Sigmoid colon (tissue), 4 donors: ENCODE data around the gene DGLUCY.

Source experiments
- CTCF ChIP-seq, 4 experiments: fragments of 450-650 bp in 3 of 4; fragments of 200-600 bp in 1 of 4; IDR thresholded peaks; one replicate each; pipeline ENCODE4 v1.5.1; 2016 to 2019; ENCODE audit warnings: antibody characterized with exemption in 4 of 4, mild to moderate bottlenecking in 3 of 4, moderate library complexity in 2 of 4
- EP300 ChIP-seq, 4 donors: sonication (generic); formaldehyde crosslinking; IDR thresholded peaks; one replicate each; pipeline ENCODE4 v1.6.1; 2017; ENCODE audit warnings: antibody characterized with exemption in 4 of 4
- POLR2A ChIP-seq, 2 donors: fragments of 450-650 bp; IDR thresholded peaks; one replicate each; pipeline ENCODE4 v1.6.1; 2016; ENCODE audit warnings: antibody characterized with exemption in 2 of 2, mild to moderate bottlenecking in 2 of 2, moderate library complexity in 2 of 2
- POLR2AphosphoS5 ChIP-seq, 4 donors: sonication (generic); formaldehyde crosslinking; IDR thresholded peaks; one replicate each; pipeline ENCODE4 v1.6.1; 2017; ENCODE audit warnings: antibody characterized with exemption in 4 of 4

- TF ChIP-seq POLR2A (IDR thresholded peaks at IDR 0.05) (no peak), CTCF (IDR thresholded peaks at IDR 0.05) (no peak), POLR2AphosphoS5 (IDR thresholded peaks at IDR 0.05) (no peak), EP300 (IDR thresholded peaks at IDR 0.05) (no peak)
These were observed 4.7 kb downstream of the DGLUCY start for GRCh38 chr14:91118511-91119068.
